Stomach (tissue), 4 donors: ENCODE results near the gene B3GNT7.

Source experiments
- EP300 ChIP-seq: sonication (generic); formaldehyde crosslinking; IDR thresholded peaks from one replicate; pipeline ENCODE4 v1.6.1; 2017; ENCODE audit warnings: antibody characterized with exemption
- POLR2A ChIP-seq, 4 donors: fragments of 450-650 bp; IDR thresholded peaks; one replicate each; pipeline ENCODE4 v1.6.1; 2016; ENCODE audit warnings: antibody characterized with exemption in 4 of 4, control low read depth in 2 of 4, mild to moderate bottlenecking in 1 of 4, moderate library complexity in 1 of 4
- POLR2AphosphoS5 ChIP-seq, 3 donors: sonication (generic); formaldehyde crosslinking; IDR thresholded peaks; one replicate each; pipeline ENCODE4 v1.6.1; 2016; ENCODE audit warnings: antibody characterized with exemption in 3 of 3
- TF ChIP-seq, protein P1 (sequence below), 7 experiments: fragments of 450-650 bp in 4 of 7; fragments of 200-600 bp in 3 of 7; sonication (generic) in 3 of 7; IDR thresholded peaks; one replicate each; pipeline ENCODE4 v1.5.1; 2016 to 2019; ENCODE audit warnings: antibody characterized with exemption in 7 of 7, control low read depth in 2 of 7, mild to moderate bottlenecking in 1 of 7

DNA sequence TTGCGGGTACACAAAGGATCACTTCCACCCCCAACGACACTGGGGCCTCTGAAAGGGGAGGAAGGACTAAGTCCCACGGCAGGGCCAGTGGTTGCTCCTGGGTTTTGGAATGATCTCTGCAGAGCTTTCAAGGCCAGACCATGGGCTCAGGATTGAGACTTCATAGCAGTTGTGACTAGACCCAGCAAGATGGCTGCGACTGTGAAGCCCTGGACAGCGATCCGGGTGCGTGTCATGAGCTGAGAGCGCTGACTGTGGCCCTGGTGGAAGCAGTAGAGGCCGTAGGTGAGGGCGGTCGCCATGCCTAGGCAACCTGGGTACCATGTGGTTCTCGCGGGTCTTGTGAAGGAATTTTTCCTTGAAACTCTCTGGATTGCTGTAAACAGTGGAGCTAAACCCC is 41.4 kb downstream of the B3GNT7 start:
- no peak for TF ChIP-seq POLR2A (IDR thresholded peaks at IDR 0.05)
- TF ChIP-seq, protein P1, sequence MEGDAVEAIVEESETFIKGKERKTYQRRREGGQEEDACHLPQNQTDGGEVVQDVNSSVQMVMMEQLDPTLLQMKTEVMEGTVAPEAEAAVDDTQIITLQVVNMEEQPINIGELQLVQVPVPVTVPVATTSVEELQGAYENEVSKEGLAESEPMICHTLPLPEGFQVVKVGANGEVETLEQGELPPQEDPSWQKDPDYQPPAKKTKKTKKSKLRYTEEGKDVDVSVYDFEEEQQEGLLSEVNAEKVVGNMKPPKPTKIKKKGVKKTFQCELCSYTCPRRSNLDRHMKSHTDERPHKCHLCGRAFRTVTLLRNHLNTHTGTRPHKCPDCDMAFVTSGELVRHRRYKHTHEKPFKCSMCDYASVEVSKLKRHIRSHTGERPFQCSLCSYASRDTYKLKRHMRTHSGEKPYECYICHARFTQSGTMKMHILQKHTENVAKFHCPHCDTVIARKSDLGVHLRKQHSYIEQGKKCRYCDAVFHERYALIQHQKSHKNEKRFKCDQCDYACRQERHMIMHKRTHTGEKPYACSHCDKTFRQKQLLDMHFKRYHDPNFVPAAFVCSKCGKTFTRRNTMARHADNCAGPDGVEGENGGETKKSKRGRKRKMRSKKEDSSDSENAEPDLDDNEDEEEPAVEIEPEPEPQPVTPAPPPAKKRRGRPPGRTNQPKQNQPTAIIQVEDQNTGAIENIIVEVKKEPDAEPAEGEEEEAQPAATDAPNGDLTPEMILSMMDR (IDR thresholded peaks at IDR 0.05) = no peak
- no peak for TF ChIP-seq EP300
- TF ChIP-seq POLR2AphosphoS5 (IDR thresholded peaks at IDR 0.05) = no peak
